ENCODE results near the gene PIP5K1B.

- TF ChIP-seq CTCF (conservative IDR thresholded peaks at IDR 0.05; ENCODE audit: low read depth in 2 of 2) (no peak), POLR2AphosphoS5 (IDR thresholded peaks at IDR 0.05; ENCODE audit: low read depth) (no peak), JUNB (IDR thresholded peaks at IDR 0.05; ENCODE audit: unreplicated experiment) (no peak), EZH2 (IDR thresholded peaks at IDR 0.05; ENCODE audit: low read depth, unreplicated experiment) (no peak), NANOG (IDR thresholded peaks at IDR 0.05; ENCODE audit: borderline replicate concordance) (no peak), EZH2phosphoT487 (IDR thresholded peaks at IDR 0.05; ENCODE audit: unreplicated experiment) (no peak)
- TF ChIP-seq, protein P1, sequence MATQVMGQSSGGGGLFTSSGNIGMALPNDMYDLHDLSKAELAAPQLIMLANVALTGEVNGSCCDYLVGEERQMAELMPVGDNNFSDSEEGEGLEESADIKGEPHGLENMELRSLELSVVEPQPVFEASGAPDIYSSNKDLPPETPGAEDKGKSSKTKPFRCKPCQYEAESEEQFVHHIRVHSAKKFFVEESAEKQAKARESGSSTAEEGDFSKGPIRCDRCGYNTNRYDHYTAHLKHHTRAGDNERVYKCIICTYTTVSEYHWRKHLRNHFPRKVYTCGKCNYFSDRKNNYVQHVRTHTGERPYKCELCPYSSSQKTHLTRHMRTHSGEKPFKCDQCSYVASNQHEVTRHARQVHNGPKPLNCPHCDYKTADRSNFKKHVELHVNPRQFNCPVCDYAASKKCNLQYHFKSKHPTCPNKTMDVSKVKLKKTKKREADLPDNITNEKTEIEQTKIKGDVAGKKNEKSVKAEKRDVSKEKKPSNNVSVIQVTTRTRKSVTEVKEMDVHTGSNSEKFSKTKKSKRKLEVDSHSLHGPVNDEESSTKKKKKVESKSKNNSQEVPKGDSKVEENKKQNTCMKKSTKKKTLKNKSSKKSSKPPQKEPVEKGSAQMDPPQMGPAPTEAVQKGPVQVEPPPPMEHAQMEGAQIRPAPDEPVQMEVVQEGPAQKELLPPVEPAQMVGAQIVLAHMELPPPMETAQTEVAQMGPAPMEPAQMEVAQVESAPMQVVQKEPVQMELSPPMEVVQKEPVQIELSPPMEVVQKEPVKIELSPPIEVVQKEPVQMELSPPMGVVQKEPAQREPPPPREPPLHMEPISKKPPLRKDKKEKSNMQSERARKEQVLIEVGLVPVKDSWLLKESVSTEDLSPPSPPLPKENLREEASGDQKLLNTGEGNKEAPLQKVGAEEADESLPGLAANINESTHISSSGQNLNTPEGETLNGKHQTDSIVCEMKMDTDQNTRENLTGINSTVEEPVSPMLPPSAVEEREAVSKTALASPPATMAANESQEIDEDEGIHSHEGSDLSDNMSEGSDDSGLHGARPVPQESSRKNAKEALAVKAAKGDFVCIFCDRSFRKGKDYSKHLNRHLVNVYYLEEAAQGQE (IDR thresholded peaks at IDR 0.05; ENCODE audit: unreplicated experiment): no peak
Measured at GRCh38 chr9:68740561-68740960, 35.5 kb downstream of the PIP5K1B start.

Data from GM23338 (cell line).